Measurements from ENCODE around the gene C11orf24.
"Not testable (repeated sequence)": the region's sequence is repeated elsewhere in the genome, so short reads cannot be mapped to it uniquely, and the experiment has no call there.

C11orf24 gene

GRCh38 chr11:68243847-68244246, 27.9 kb downstream of the C11orf24 start:
- DNase-seq = not testable (repeated sequence)

- no peak for DNase-seq
Measured at GRCh38 chr11:68242616-68243015, 29.2 kb downstream of the C11orf24 start.

GRCh38 chr11:68231621-68232020, 40.2 kb downstream of the C11orf24 start:
- DNase-seq = no peak

GRCh38 chr11:68229601-68230000, 42.2 kb downstream of the C11orf24 start:
- no peak for DNase-seq

GRCh38 chr11:68226421-68226820, 45.4 kb downstream of the C11orf24 start:
- DNase-seq = no peak

- DNase-seq = no peak
Measured at GRCh38 chr11:68224606-68225005, 47.2 kb downstream of the C11orf24 start.

GRCh38 chr11:68223275-68223674, 48.5 kb downstream of the C11orf24 start:
- no peak for DNase-seq

GRCh38 chr11:68221406-68221805, 50.4 kb downstream of the C11orf24 start:
- DNase-seq = no peak

- DNase-seq = peak; percentile 85
Measured at GRCh38 chr11:68216171-68216938, 55.4 kb downstream of the C11orf24 start.

GRCh38 chr11:68215524-68216170, 56.1 kb downstream of the C11orf24 start:
- peak; percentile 51 for DNase-seq

GRCh38 chr11:68215087-68215445, 56.7 kb downstream of the C11orf24 start:
- no peak for DNase-seq

GRCh38 chr11:68214173-68215086, 57.3 kb downstream of the C11orf24 start:
- DNase-seq = peak; percentile 71

GRCh38 chr11:68213555-68214172, 58.1 kb downstream of the C11orf24 start:
- DNase-seq = peak; percentile 100

GRCh38 chr11:68213135-68213515, 58.6 kb downstream of the C11orf24 start, which contains the start of gene KMT5B:
Gene KMT5B (minus strand): TSS chr11:68213296. CDS start chr11:68190076, 23,220 bp downstream.
- no peak for DNase-seq

- peak; percentile 90 for DNase-seq
Measured at GRCh38 chr11:68212421-68213134, 59.2 kb downstream of the C11orf24 start.

GRCh38 chr11:68211546-68211945, 60.2 kb downstream of the C11orf24 start:
- peak; percentile 27 for DNase-seq
